Thoracic aorta (tissue), 2 donors: Measurements from ENCODE around the gene PRMT3. TPM values are rescaled to one million over a fixed set of nuclear protein-coding genes. Genes with fewer than 3 reads are reported as not detected.

ENCODE experiments used
- ATAC-seq: fragments of 150-250 bp; one replicate; pipeline ENCODE4 v1.8.0; 2017; ENCODE audit warnings: low read depth; ENCODE audit not compliant: insufficient number of reproducible peaks, low FRiP score
- DNase-seq: peaks from one replicate; pipeline ENCODE4 v3.0.0-alpha.2; 2020; ENCODE audit warnings: low spot score
- H3K27ac ChIP-seq, 2 donors: fragments of 200-600 bp; sonication (generic); 1 replicate in 1 of 2; 2 replicates in 1 of 2; pipeline ENCODE4 v1.5.1; 2016; ENCODE audit warnings: mild to moderate bottlenecking in 2 of 2, moderate library complexity in 2 of 2
- H3K27me3 ChIP-seq: fragments of 200-600 bp; sonication (generic); replicated peaks from 2 replicates; pipeline ENCODE4 v1.6.0; 2016; ENCODE audit warnings: mild to moderate bottlenecking; ENCODE audit not compliant: insufficient read depth
- H3K36me3 ChIP-seq: fragments of 200-600 bp; sonication (generic); one replicate; pipeline ENCODE4 v1.5.1; 2016
- H3K4me1 ChIP-seq, 2 donors: fragments of 200-600 bp; sonication (generic); 1 replicate in 1 of 2; 2 replicates in 1 of 2; pipeline versions ENCODE4 v1.5.1 to v1.6.0; 2016; ENCODE audit warnings: low read depth in 2 of 2, mild to moderate bottlenecking in 1 of 2; ENCODE audit not compliant: control insufficient read depth in 1 of 2
- H3K4me3 ChIP-seq: fragments of 200-600 bp; sonication (generic); 2 replicates; pipeline ENCODE4 v1.5.1; 2016; ENCODE audit warnings: mild to moderate bottlenecking
- H3K9me3 ChIP-seq: fragments of 200-600 bp; sonication (generic); 2 replicates; pipeline ENCODE4 v1.5.1; 2016
- CTCF ChIP-seq: fragments of 200-600 bp; sonication (generic); IDR thresholded peaks from one replicate; pipeline ENCODE4 v1.5.1; 2019; ENCODE audit warnings: antibody characterized with exemption
- total RNA-seq, 2 donors: library from RNA; depleted of rRNA; stranded (reverse); fragments of >200 nt; gene quantifications; one replicate each; pipeline versions ENCODE4 v1.1.0 to v1.2.3, GENCODE V29; 2016

PRMT3 gene
- total RNA-seq, 2 donors from 2014 or later, result 7.9 to 21.0 TPM

- no peak for DNase-seq
- H3K36me3 ChIP-seq, result no peaks in the 10 kb centered on the region
- no peak for ATAC-seq
Observed at GRCh38 chr11:20457001-20457799, 69.7 kb downstream of the PRMT3 start.

GRCh38 chr11:20457934-20458680 is 70.6 kb downstream of the PRMT3 start:
- DNase-seq (no peak), ATAC-seq (no peak)
- no peaks in the 10 kb centered on the region for H3K27me3 ChIP-seq
- H3K27ac ChIP-seq, result no peak overlapping the region
- H3K9me3 ChIP-seq, result no peaks in the 10 kb centered on the region
- TF ChIP-seq CTCF, result no peak
- H3K4me3 ChIP-seq, result no peak overlapping the region
- no peaks in the 10 kb centered on the region for H3K36me3 ChIP-seq
- no peaks in the 10 kb centered on the region for H3K4me1 ChIP-seq

More at GRCh38 chr11:20457001-20457799, 69.7 kb downstream of the PRMT3 start:
- H3K27me3 ChIP-seq, result no peaks in the 10 kb centered on the region
- H3K27ac ChIP-seq, result no peak overlapping the region
- TF ChIP-seq CTCF, result no peak
- no peaks in the 10 kb centered on the region for H3K4me1 ChIP-seq
- no peaks in the 10 kb centered on the region for H3K9me3 ChIP-seq
- no peak overlapping the region for H3K4me3 ChIP-seq

GRCh38 chr11:20458905-20459632 is 71.6 kb downstream of the PRMT3 start:
- no peaks in the 10 kb centered on the region for H3K27me3 ChIP-seq
- H3K4me3 ChIP-seq, result no peak overlapping the region
- H3K27ac ChIP-seq, result no peak overlapping the region
- H3K9me3 ChIP-seq, result no peaks in the 10 kb centered on the region
- no peaks in the 10 kb centered on the region for H3K36me3 ChIP-seq
- no peaks in the 10 kb centered on the region for H3K4me1 ChIP-seq
- no peak for TF ChIP-seq CTCF
- no peak for DNase-seq
- no peak for ATAC-seq

GRCh38 chr11:20459865-20460264 is 72.3 kb downstream of the PRMT3 start:
- no peaks in the 10 kb centered on the region for H3K4me1 ChIP-seq
- DNase-seq (no peak), ATAC-seq (no peak)
- H3K36me3 ChIP-seq, result no peaks in the 10 kb centered on the region
- TF ChIP-seq CTCF, result no peak
- H3K27me3 ChIP-seq, result no peaks in the 10 kb centered on the region
- no peaks in the 10 kb centered on the region for H3K9me3 ChIP-seq
- no peak overlapping the region for H3K27ac ChIP-seq
- H3K4me3 ChIP-seq, result no peak overlapping the region

- DNase-seq (no peak), ATAC-seq (no peak)
- Histone ChIP-seq H3K4me3 (no peak overlapping the region), H3K27ac (no peak overlapping the region), H3K27me3 (no peaks in the 10 kb centered on the region), H3K9me3 (no peaks in the 10 kb centered on the region), H3K4me1 (no peaks in the 10 kb centered on the region), H3K36me3 (no peaks in the 10 kb centered on the region)
- TF ChIP-seq CTCF, result no peak
Observed at GRCh38 chr11:20464518-20464917, 77.0 kb downstream of the PRMT3 start.
